Esophagus (tissue), 2 donors: ENCODE data around the gene IL3. TPM values are rescaled to one million over a fixed set of nuclear protein-coding genes. Genes with fewer than 3 reads are reported as not detected.

Experiments
- polyA plus RNA-seq, 2 donors: library from polyadenylated mRNA; stranded (reverse); fragments of 200-250 nt; gene quantifications; one replicate each; pipeline ENCODE4 v1.2.3, GENCODE V29; 2013
- donor health status: healthy with polysubstance abuse.
- donor health status: Bipolar disorder and iron deficiency.

The IL3 gene
- polyA plus RNA-seq, 2 donors = not detected

Other genes starting within 250 kb of the IL3 start
- gene MEIKIN, start 115.0 kb upstream of the IL3 start, polyA plus RNA-seq = under 1 TPM in 1 of 2 donors, not detected in 1; 0.12 TPM
- under 1 TPM; 0.28 to 0.29 TPM for gene ACSL6, start 49.0 kb upstream of the IL3 start, polyA plus RNA-seq
- under 1 TPM in 1 of 2 donors, not detected in 1; 0.05 TPM for gene CSF2, start 13.1 kb downstream of the IL3 start, polyA plus RNA-seq
- 10 to 100 TPM; 11.5 to 11.9 TPM for gene P4HA2, start 167.2 kb downstream of the IL3 start, polyA plus RNA-seq
- gene PDLIM4, start 197.0 kb downstream of the IL3 start, polyA plus RNA-seq = 10 to 100 TPM; 33.3 to 58.9 TPM
- gene SLC22A4, start 233.7 kb downstream of the IL3 start, polyA plus RNA-seq = under 1 TPM; 0.14 to 0.16 TPM